PC-3 (cell line): ENCODE data around the gene ARHGAP12. TPM values are rescaled to one million over a fixed set of nuclear protein-coding genes. Genes with fewer than 3 reads are reported as not detected.
"Not testable (repeated sequence)": the region's sequence is repeated elsewhere in the genome, so short reads cannot be mapped to it uniquely, and the experiment has no call there.

Source experiments
- ATAC-seq: fragments of 200-7000 bp; cut with Tn5 transposase; 2 replicates; pipeline ENCODE4 v1.9.1; 2020; ENCODE audit warnings: mild to moderate bottlenecking, moderate library complexity
- BruUV-seq: library from RNA; stranded (reverse); fragments of 400-500 nt; replicated peaks from 2 replicates; lab custom pipeline; 2021; lab: Mats Ljungman, UMichigan
- CTCF ChIA-PET: fragments of 300-600 bp; sonication (Branson Sonifier 250); formaldehyde crosslinking; loops from one replicate; lab custom pipeline; 2022; ENCODE audit warnings: antibody characterized with exemption; lab: Charles Lee
- POLR2A ChIA-PET: fragments of 300-600 bp; sonication (Branson Sonifier 250); formaldehyde crosslinking; loops from one replicate; lab custom pipeline; 2022; ENCODE audit warnings: antibody characterized with exemption; ENCODE audit not compliant: unreplicated experiment; lab: Charles Lee
- DNase-seq: peaks from one replicate; pipeline ENCODE4 v3.0.0-alpha.2; 2015
- H2AFZ ChIP-seq: fragments of 300-600 bp; sonication (generic); 2 replicates; pipeline ENCODE4 v1.6.0; 2016; ENCODE audit warnings: antibody characterized with exemption, low read length
- H3F3A ChIP-seq: fragments of 300-600 bp; sonication (generic); one replicate; pipeline ENCODE4 v1.6.0; 2017; ENCODE audit warnings: antibody characterized with exemption, low read length, control low read depth, mild to moderate bottlenecking; ENCODE audit not compliant: unreplicated experiment
- H3K27ac ChIP-seq: fragments of 300-600 bp; sonication (generic); 2 replicates; pipeline ENCODE4 v1.5.1; 2016; ENCODE audit warnings: mild to moderate bottlenecking, low read length
- H3K27me3 ChIP-seq: fragments of 300-600 bp; sonication (generic); 2 replicates; pipeline ENCODE4 v1.6.1; 2016; ENCODE audit warnings: low read length, mixed read lengths
- H3K36me3 ChIP-seq: fragments of 300-600 bp; sonication (generic); 2 replicates; pipeline ENCODE4 v1.6.1; 2016; ENCODE audit warnings: low read depth, mixed run types, low read length, mixed read lengths
- H3K4me1 ChIP-seq: fragments of 300-600 bp; sonication (generic); 2 replicates; pipeline ENCODE4 v1.5.1; 2016; ENCODE audit warnings: low read length; ENCODE audit not compliant: insufficient read depth
- H3K4me2 ChIP-seq: fragments of 300-600 bp; sonication (generic); 2 replicates; pipeline ENCODE4 v1.6.0; 2016; ENCODE audit warnings: low read length
- H3K4me3 ChIP-seq: fragments of 300-600 bp; sonication (generic); 2 replicates; pipeline ENCODE4 v1.5.1; 2016; ENCODE audit warnings: mild to moderate bottlenecking, low read length, mixed read lengths
- H3K79me2 ChIP-seq: fragments of 300-600 bp; sonication (generic); 2 replicates; pipeline ENCODE4 v1.6.1; 2017; ENCODE audit warnings: low read length, mixed read lengths
- H3K9ac ChIP-seq: fragments of 300-600 bp; sonication (generic); 2 replicates; pipeline ENCODE4 v1.6.0; 2016; ENCODE audit warnings: mild to moderate bottlenecking, low read length
- H3K9me2 ChIP-seq: fragments of 300-600 bp; sonication (generic); replicated peaks from 2 replicates; pipeline ENCODE4 v1.6.1; 2016; ENCODE audit warnings: mixed run types, low read length, mixed read lengths
- H3K9me3 ChIP-seq: fragments of 300-600 bp; sonication (generic); 2 replicates; pipeline ENCODE4 v1.6.1; 2016; ENCODE audit warnings: low read length, mixed read lengths
- H4K20me1 ChIP-seq: fragments of 300-600 bp; sonication (generic); 2 replicates; pipeline ENCODE4 v1.6.1; 2016; ENCODE audit warnings: low read length, mixed read lengths
- EZH2 ChIP-seq: fragments of 300-600 bp; sonication (generic); IDR thresholded peaks from one replicate; pipeline ENCODE4 v1.6.1; 2017; ENCODE audit warnings: antibody characterized with exemption, mild to moderate bottlenecking, low read length; ENCODE audit not compliant: unreplicated experiment
- EZH2phosphoT487 ChIP-seq: fragments of 300-600 bp; sonication (generic); IDR thresholded peaks from 2 replicates; pipeline ENCODE4 v1.6.1; 2018; ENCODE audit warnings: mild to moderate bottlenecking, antibody characterized with exemption, low read length, borderline replicate concordance
- intact Hi-C: fragments of 100-400 bp; cut with micrococcal nuclease; formaldehyde crosslinking; loops from 2 replicates; pipeline ENCODE4 v1.9.0; 2023
- total RNA-seq: library from RNA; depleted of rRNA; stranded (reverse); fragments of >200 nt; gene quantifications from 2 replicates; pipeline ENCODE4 v1.2.3, GENCODE V29; 2014
- TF ChIP-seq, protein P1 (sequence below): fragments of 300-600 bp; sonication (generic); conservative IDR thresholded peaks from 2 replicates; pipeline ENCODE4 v1.5.1; 2017; ENCODE audit warnings: antibody characterized with exemption, low read depth, mild to moderate bottlenecking, low read length

Gene ARHGAP12
- total RNA-seq, 1 experiment from 2014 or later, result 16.6 TPM

DNA sequence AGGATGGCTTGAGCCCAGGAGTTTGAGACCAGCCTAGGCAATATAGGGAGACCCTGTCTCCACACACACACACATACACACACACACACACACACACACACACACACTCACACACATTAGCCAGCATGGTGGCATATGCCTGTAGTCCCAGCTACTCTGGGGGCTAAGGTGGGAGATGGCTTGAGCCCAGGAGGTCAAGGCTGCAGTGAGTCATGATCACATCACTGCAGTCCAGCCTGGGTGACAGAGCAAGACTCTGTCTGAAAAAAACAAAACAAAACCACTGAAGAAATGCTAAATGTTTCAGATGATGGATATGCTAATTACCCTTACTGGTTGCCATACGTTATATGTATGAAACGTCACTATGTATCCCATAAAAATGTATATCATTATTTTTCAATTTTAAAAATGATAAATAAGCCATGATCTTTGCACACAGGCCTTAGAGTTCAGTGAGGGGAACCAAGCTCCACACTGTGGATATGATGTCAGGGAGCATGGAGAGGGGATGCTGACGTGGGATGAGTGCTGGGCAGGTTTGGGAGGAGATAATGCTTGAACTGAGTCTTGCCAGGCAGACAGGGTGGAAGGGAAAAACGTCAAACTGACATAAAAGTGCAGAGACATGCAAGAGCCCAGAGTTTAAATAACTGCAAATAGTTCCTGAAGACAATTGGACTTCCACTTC is 45.9 kb upstream of the ARHGAP12 start:
- no peak overlapping the region for H3K4me3 ChIP-seq
- intact Hi-C loops, result no loop called here
- DNase-seq (peak; percentile 22), ATAC-seq (no peak; the same call in 1 of the 2 replicates)
- H3K27ac ChIP-seq, result no peak overlapping the region
- H3K27me3 ChIP-seq, result no peaks in the 10 kb centered on the region
- H3K9me2 ChIP-seq, result no peaks in the 10 kb centered on the region
- no peak overlapping the region for H3K4me2 ChIP-seq
- ChIA-PET POLR2A (no interaction called here), CTCF (no interaction called here)
- no peaks in the 10 kb centered on the region for H3K9me3 ChIP-seq
- TF ChIP-seq EZH2phosphoT487 (no peak), EZH2 (no peak)
- TF ChIP-seq, protein P1, sequence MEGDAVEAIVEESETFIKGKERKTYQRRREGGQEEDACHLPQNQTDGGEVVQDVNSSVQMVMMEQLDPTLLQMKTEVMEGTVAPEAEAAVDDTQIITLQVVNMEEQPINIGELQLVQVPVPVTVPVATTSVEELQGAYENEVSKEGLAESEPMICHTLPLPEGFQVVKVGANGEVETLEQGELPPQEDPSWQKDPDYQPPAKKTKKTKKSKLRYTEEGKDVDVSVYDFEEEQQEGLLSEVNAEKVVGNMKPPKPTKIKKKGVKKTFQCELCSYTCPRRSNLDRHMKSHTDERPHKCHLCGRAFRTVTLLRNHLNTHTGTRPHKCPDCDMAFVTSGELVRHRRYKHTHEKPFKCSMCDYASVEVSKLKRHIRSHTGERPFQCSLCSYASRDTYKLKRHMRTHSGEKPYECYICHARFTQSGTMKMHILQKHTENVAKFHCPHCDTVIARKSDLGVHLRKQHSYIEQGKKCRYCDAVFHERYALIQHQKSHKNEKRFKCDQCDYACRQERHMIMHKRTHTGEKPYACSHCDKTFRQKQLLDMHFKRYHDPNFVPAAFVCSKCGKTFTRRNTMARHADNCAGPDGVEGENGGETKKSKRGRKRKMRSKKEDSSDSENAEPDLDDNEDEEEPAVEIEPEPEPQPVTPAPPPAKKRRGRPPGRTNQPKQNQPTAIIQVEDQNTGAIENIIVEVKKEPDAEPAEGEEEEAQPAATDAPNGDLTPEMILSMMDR, result no peak
- no peaks in the 10 kb centered on the region for H3K79me2 ChIP-seq
- no peak overlapping the region for H2AFZ ChIP-seq
- H4K20me1 ChIP-seq, result no peaks in the 10 kb centered on the region
- BruUV-seq, result no TSS peak
- no peak overlapping the region for H3K9ac ChIP-seq
- H3K4me1 ChIP-seq, result peaks cover 11% of the 10 kb centered on the region
- no peaks in the 10 kb centered on the region for H3K36me3 ChIP-seq
- no peaks in the 10 kb centered on the region for H3F3A ChIP-seq

DNA sequence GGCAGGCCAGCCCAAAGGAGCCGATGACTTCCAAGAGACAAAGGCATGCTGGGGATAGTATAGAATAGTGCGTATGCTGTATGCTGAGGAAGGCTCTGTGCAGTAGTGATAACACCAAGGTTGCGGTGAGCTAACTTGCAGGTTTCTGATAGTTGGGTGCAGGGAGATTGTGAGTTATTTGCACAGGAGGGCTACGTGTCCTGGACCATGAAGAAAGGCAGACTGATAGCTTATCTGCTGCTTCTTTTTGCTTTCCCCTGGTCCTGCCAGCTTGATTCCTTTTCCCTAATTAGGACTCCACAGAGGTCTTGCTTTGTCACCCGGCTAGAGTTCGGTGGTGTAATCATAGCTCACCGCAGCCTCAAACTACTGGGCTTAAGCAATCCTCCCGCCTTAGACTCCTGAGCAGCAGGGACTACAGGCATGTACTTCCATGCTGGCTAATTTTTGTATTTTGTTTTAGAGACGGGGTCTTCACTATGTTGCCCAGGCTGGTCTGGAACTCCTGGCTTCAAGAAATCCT is 43.9 kb upstream of the ARHGAP12 start:
- TF ChIP-seq EZH2phosphoT487 (no peak), EZH2 (no peak)
- TF ChIP-seq, protein P1, result no peak
- H3K36me3 ChIP-seq, result no peaks in the 10 kb centered on the region
- no peak overlapping the region for H3K9ac ChIP-seq
- intact Hi-C loops, result no loop called here
- no peak overlapping the region for H2AFZ ChIP-seq
- CTCF ChIA-PET, result no interaction called here
- no peaks in the 10 kb centered on the region for H3K9me2 ChIP-seq
- H3F3A ChIP-seq, result no peaks in the 10 kb centered on the region
- no peak overlapping the region for H3K27ac ChIP-seq
- no peaks in the 10 kb centered on the region for H3K27me3 ChIP-seq
- no peak for ATAC-seq
- H3K79me2 ChIP-seq, result no peaks in the 10 kb centered on the region
- POLR2A ChIA-PET, result no interaction called here
- H4K20me1 ChIP-seq, result no peaks in the 10 kb centered on the region
- H3K4me2 ChIP-seq, result no peak overlapping the region
- no peak overlapping the region for H3K4me3 ChIP-seq
- BruUV-seq, result no TSS peak
- H3K4me1 ChIP-seq, result peaks cover 4% of the 10 kb centered on the region; the same call in 1 of the 2 replicates
- H3K9me3 ChIP-seq, result no peaks in the 10 kb centered on the region
- no peak for DNase-seq

DNA sequence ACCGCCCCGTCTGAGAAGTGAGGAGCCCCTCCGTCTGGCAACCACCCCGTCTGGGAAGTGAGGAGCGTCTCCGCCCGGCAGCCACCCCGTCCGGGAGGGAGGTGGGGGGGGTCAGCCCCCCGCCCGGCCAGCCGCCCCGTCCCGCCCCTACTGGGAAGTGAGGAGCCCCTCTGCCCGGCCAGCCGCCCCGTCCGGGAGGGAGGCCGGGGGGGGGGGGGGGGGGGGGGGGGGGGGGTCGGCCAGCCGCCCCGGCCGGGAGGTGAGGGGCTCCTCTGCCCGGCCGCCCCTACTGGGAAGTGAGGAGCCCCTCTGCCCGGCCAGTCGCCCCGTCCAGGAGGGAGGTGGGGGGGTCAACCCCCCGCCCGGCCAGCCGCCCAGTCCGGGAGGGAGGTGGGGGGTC is 41.2 kb upstream of the ARHGAP12 start:
- H3K4me2 ChIP-seq, ATAC-seq, intact Hi-C loops, H3K9me2 ChIP-seq, H3K4me1 ChIP-seq, DNase-seq, H3K9ac ChIP-seq, BruUV-seq, H3K79me2 ChIP-seq, H3K9me3 ChIP-seq, H2AFZ ChIP-seq, H3K36me3 ChIP-seq, H3K4me3 ChIP-seq, H3K27ac ChIP-seq, POLR2A ChIA-PET, H4K20me1 ChIP-seq, CTCF ChIA-PET, H3K27me3 ChIP-seq, H3F3A ChIP-seq: not testable (repeated sequence)
